Smooth muscle cell (in vitro differentiated cells): ENCODE results near the gene COPS8. TPM values are rescaled to one million over a fixed set of nuclear protein-coding genes. Genes with fewer than 3 reads are reported as not detected.
A peak's percentile ranks its signal among the peaks of the same experiment; 100 is the strongest.

Experiments
- DNase-seq: peaks from one replicate; lab custom pipeline; 2025; ENCODE audit not compliant: unreplicated experiment; lab: John Stamatoyannopoulos, UW
- H2AFZ ChIP-seq: fragments of 200-600 bp; sonication (generic); 2 replicates; pipeline ENCODE4 v1.6.0; 2016; ENCODE audit warnings: antibody characterized with exemption, low read depth, mild to moderate bottlenecking
- H3F3A ChIP-seq: fragments of 200-600 bp; sonication (generic); 2 replicates; pipeline ENCODE4 v1.6.0; 2017; ENCODE audit warnings: antibody characterized with exemption, low read depth
- H3K27ac ChIP-seq: fragments of 200-600 bp; sonication (generic); 2 replicates; pipeline ENCODE4 v1.5.1; 2016; ENCODE audit warnings: low read depth, mild to moderate bottlenecking
- H3K27me3 ChIP-seq: fragments of 200-600 bp; sonication (generic); 2 replicates; pipeline ENCODE4 v1.6.1; 2016; ENCODE audit warnings: low read depth, mild to moderate bottlenecking
- H3K36me3 ChIP-seq: fragments of 200-600 bp; sonication (generic); 2 replicates; pipeline ENCODE4 v1.5.1; 2016; ENCODE audit warnings: low read depth
- H3K4me1 ChIP-seq: fragments of 200-600 bp; sonication (generic); 2 replicates; pipeline ENCODE4 v1.5.1; 2016; ENCODE audit warnings: low read depth
- H3K4me2 ChIP-seq: fragments of 200-600 bp; sonication (generic); 2 replicates; pipeline ENCODE4 v1.6.0; 2016; ENCODE audit warnings: mild to moderate bottlenecking
- H3K4me3 ChIP-seq: fragments of 200-600 bp; sonication (generic); 2 replicates; pipeline ENCODE4 v1.5.1; 2016; ENCODE audit warnings: mild to moderate bottlenecking
- H3K79me2 ChIP-seq: fragments of 200-600 bp; sonication (generic); 2 replicates; pipeline ENCODE4 v1.6.0; 2016; ENCODE audit warnings: low read depth, mild to moderate bottlenecking
- H3K9ac ChIP-seq: fragments of 200-600 bp; sonication (generic); 2 replicates; pipeline ENCODE4 v1.6.0; 2016; ENCODE audit warnings: low read depth
- H3K9me3 ChIP-seq: fragments of 200-600 bp; sonication (generic); replicated peaks from 2 replicates; pipeline ENCODE4 v1.5.1; 2016; ENCODE audit warnings: low read depth
- H4K20me1 ChIP-seq: fragments of 200-600 bp; sonication (generic); 2 replicates; pipeline ENCODE4 v1.6.0; 2016; ENCODE audit warnings: low read depth
- WGBS: methylation state at CpG from one replicate; pipeline ENCODE4 v1.1.7; 2016; ENCODE audit warnings: low lambda C conversion rate; 5-methylcytosine and 5-hydroxymethylcytosine counted together
- polyA plus RNA-seq: library from polyadenylated mRNA; unstranded; fragments of >200 nt; fragmentation: Nextera tagmentation; extraction: Ambion mirVana; gene quantifications from 2 replicates; pipeline ENCODE4 v1.2.1, GENCODE V29; 2016
- total RNA-seq: library from RNA; depleted of rRNA; stranded (reverse); fragments of >200 nt; gene quantifications from 2 replicates; pipeline ENCODE4 v1.2.3, GENCODE V29; 2014
- TF ChIP-seq, protein P1 (sequence below): fragments of 200-600 bp; sonication (generic); IDR thresholded peaks from 2 replicates; pipeline ENCODE4 v1.5.1; 2017; ENCODE audit warnings: borderline replicate concordance, mild to moderate bottlenecking, antibody characterized with exemption; ENCODE audit not compliant: insufficient read depth, poor library complexity, severe bottlenecking

Gene COPS8
- total and polyA plus RNA-seq, 2 experiments from 2014 or later: 132 to 159 TPM

DNA sequence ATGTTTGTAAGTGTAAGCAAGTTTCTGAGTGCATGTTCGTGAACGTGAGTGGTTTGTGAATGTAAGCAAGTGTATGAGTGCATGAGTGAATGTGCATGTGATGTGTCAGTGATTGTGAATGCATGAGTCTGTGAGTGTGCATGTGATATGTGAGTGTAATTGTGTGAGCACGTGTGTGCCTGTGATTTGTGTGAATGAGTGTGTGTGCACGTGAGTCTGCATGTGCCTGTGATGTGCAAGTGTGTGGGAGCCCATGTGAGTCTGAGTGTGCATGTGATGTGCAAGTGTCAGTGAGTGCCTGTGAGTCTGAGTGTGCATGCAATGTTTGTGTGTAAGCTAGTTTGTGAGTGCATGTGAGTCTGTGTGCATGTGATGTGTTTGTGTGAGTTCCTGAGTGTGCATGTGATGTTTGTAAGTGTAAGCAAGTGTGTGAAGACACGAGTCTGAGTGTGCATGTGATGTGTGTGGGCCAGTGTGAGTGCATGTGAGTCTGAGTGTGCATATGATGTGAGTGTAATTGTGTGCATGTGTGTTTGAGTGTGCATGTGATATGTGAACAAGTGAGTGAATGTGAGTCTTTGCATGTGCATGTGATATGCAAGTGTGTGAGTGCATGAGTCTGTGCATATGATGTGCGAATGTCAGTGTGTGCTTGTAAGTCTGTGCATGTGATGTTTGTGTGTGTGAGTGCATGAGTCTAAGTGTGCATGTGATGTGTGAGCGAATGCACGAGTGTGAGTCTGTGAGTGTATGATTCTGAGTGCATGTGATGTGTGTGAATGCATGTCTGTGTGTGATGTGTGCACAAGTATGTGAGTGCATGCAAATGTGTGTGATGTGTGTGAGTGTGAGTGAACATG lies 45.1 kb downstream of the COPS8 start:
- Histone ChIP-seq H3K4me1 (peaks cover 13% of the 10 kb centered on the region), H2AFZ (no peak overlapping the region), H3K9me3 (peaks cover 5% of the 10 kb centered on the region), H3K4me3 (no peak overlapping the region), H3K36me3 (no peaks in the 10 kb centered on the region), H3K27ac (no peak overlapping the region), H3F3A (peaks cover 14% of the 10 kb centered on the region), H3K27me3 (no peaks in the 10 kb centered on the region), H3K4me2 (no peak overlapping the region), H4K20me1 (no peaks in the 10 kb centered on the region), H3K79me2 (no peaks in the 10 kb centered on the region), H3K9ac (no peak overlapping the region)
- no peak for DNase-seq
- TF ChIP-seq, protein P1, sequence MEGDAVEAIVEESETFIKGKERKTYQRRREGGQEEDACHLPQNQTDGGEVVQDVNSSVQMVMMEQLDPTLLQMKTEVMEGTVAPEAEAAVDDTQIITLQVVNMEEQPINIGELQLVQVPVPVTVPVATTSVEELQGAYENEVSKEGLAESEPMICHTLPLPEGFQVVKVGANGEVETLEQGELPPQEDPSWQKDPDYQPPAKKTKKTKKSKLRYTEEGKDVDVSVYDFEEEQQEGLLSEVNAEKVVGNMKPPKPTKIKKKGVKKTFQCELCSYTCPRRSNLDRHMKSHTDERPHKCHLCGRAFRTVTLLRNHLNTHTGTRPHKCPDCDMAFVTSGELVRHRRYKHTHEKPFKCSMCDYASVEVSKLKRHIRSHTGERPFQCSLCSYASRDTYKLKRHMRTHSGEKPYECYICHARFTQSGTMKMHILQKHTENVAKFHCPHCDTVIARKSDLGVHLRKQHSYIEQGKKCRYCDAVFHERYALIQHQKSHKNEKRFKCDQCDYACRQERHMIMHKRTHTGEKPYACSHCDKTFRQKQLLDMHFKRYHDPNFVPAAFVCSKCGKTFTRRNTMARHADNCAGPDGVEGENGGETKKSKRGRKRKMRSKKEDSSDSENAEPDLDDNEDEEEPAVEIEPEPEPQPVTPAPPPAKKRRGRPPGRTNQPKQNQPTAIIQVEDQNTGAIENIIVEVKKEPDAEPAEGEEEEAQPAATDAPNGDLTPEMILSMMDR: no peak
- WGBS: 95% methylated on average over 8 of the region's 8 CpGs

DNA sequence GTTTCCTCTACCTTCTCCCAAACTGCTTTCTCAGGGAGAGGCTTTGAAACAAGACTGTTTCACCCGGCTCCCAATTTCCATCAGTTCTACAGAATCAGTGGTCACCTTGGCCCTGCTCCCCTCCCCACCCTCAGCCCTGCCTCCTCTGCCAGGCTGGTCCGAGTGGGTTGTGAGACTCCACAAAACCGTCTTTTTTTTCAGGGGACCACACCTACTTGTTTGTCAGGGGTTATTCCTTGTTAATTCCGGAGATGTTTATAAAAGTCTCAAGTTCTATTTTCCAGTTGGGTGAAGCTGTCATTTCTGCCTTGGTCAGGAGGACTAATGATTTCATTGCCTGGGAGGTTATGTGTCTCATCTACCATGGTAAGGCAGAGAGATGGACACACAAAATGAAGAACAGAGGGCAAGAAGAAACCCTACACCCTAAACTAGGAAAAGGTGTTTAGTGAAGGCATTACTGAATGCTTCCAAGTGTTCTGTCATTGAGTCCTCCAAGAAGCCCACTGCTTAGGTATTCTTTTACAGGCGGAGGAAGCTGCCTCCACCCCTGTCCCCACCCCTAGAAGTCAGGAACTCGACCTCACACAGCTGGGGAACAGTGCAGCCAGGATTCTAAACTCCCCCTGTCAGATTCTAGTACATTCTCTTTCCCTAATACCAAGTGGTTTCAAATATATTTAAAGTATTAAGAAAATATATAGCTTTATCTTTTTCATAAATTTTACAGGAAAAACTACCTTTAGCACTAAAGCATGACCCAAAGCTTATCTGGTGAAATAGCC lies 46.3 kb downstream of the COPS8 start:
- no peak overlapping the region for H3K27ac ChIP-seq
- H3K9me3 ChIP-seq: peaks cover 5% of the 10 kb centered on the region
- TF ChIP-seq, protein P1: no peak
- no peaks in the 10 kb centered on the region for H3K79me2 ChIP-seq
- DNase-seq: no peak
- H3K4me1 ChIP-seq: peaks cover 9% of the 10 kb centered on the region
- H3K27me3 ChIP-seq: no peaks in the 10 kb centered on the region
- peaks cover 8% of the 10 kb centered on the region for H3F3A ChIP-seq
- H3K9ac ChIP-seq: no peak overlapping the region
- no peak overlapping the region for H2AFZ ChIP-seq
- 82% methylated on average over 6 of the region's 6 CpGs for WGBS
- no peaks in the 10 kb centered on the region for H4K20me1 ChIP-seq
- no peaks in the 10 kb centered on the region for H3K36me3 ChIP-seq
- H3K4me3 ChIP-seq: no peak overlapping the region
- H3K4me2 ChIP-seq: no peak overlapping the region

DNA sequence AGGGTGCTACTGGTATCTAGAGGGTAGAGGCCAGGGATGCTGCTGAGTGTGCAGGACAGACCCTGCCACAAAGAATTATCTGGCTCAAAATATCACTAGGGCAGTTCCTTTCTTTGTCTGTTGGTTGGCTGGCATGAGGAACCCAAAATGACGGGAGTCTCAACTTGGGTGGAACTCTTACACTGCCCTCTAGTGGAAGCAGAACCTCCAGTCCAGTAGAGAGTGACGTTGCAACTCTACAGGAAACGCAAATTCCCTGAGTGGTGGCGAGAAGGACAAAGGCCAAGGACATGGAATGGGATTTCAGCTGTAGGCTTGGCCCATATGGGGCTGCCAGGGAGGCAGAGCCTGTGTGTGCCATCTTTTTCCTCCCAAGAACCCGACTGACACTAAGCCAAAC lies 47.1 kb downstream of the COPS8 start:
- H2AFZ ChIP-seq: no peak overlapping the region
- no peaks in the 10 kb centered on the region for H4K20me1 ChIP-seq
- H3F3A ChIP-seq: peaks cover 2% of the 10 kb centered on the region
- no peaks in the 10 kb centered on the region for H3K36me3 ChIP-seq
- H3K79me2 ChIP-seq: no peaks in the 10 kb centered on the region
- H3K27ac ChIP-seq: no peak overlapping the region
- no peak overlapping the region for H3K4me2 ChIP-seq
- peaks cover 2% of the 10 kb centered on the region for H3K4me1 ChIP-seq
- no peak overlapping the region for H3K4me3 ChIP-seq
- no peak for DNase-seq
- TF ChIP-seq, protein P1: peak; percentile 15
- H3K9ac ChIP-seq: no peak overlapping the region
- H3K27me3 ChIP-seq: no peaks in the 10 kb centered on the region
- peaks cover 5% of the 10 kb centered on the region for H3K9me3 ChIP-seq
- WGBS: 85% methylated on average over 5 of the region's 5 CpGs
